ENCODE data around the gene VPS35L. TPM values are rescaled to one million over a fixed set of nuclear protein-coding genes. Genes with fewer than 3 reads are reported as not detected.

The VPS35L gene
- total RNA-seq, 1 experiment from 2014 or later, result 14.2 TPM

DNA sequence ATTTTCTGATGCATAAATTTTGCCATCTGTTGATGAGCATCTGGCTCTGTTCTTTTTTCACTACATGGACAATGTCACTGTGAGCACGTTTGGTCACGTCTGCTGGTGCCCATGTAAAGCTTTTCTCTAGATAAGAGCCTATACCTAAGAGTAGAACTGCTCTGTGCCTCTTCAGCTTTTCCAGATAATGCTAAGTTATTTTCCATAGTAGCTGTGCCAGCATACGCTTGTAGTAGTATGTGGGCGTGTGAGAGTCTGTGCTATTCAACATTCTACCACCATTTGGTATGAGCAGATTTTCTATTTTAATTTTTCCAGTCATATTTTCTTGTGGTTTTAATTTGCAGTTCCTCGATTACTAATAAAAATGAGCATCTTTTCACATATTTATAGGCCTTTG, 33.2 kb downstream of the VPS35L start:
- no peaks in the 10 kb centered on the region for H3K36me3 Mint-ChIP-seq (ENCODE audit: insufficient read depth, unreplicated experiment)
- no TSS peak for BruUV-seq (replicated peaks)
- H3K4me3 Mint-ChIP-seq (ENCODE audit: low read depth, unreplicated experiment), result no peak overlapping the region
- no peaks in the 10 kb centered on the region for H3K9me3 Mint-ChIP-seq (ENCODE audit: low read depth, unreplicated experiment)
- peaks cover 8% of the 10 kb centered on the region for H3K4me1 Mint-ChIP-seq (ENCODE audit: low read depth, unreplicated experiment)
- TF ChIP-seq, protein P1, sequence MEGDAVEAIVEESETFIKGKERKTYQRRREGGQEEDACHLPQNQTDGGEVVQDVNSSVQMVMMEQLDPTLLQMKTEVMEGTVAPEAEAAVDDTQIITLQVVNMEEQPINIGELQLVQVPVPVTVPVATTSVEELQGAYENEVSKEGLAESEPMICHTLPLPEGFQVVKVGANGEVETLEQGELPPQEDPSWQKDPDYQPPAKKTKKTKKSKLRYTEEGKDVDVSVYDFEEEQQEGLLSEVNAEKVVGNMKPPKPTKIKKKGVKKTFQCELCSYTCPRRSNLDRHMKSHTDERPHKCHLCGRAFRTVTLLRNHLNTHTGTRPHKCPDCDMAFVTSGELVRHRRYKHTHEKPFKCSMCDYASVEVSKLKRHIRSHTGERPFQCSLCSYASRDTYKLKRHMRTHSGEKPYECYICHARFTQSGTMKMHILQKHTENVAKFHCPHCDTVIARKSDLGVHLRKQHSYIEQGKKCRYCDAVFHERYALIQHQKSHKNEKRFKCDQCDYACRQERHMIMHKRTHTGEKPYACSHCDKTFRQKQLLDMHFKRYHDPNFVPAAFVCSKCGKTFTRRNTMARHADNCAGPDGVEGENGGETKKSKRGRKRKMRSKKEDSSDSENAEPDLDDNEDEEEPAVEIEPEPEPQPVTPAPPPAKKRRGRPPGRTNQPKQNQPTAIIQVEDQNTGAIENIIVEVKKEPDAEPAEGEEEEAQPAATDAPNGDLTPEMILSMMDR (IDR thresholded peaks at IDR 0.05; ENCODE audit: unreplicated experiment), result no peak
- CTCF ChIA-PET, result interaction anchor here (1.2 kb wide), 1 partner anchor 10 kb away, joined by 3 read pairs; no protein-coding TSS in a partner anchor
- no peak overlapping the region for H3K27ac Mint-ChIP-seq (ENCODE audit: unreplicated experiment)
- no peak for DNase-seq
- no peaks in the 10 kb centered on the region for H3K27me3 Mint-ChIP-seq (ENCODE audit: unreplicated experiment)
- intact Hi-C loops (cut with micrococcal nuclease; ENCODE audit: unreplicated experiment), result no loop called here

- TF ChIP-seq, protein P1 (IDR thresholded peaks at IDR 0.05; ENCODE audit: unreplicated experiment), result no peak
- no TSS peak for BruUV-seq (replicated peaks)
- CTCF ChIA-PET, result interaction anchor here (1.2 kb wide), 1 partner anchor 10 kb away, joined by 3 read pairs; no protein-coding TSS in a partner anchor
These were observed 33.6 kb downstream of the VPS35L start for GRCh38 chr16:19589106-19589505.

GRCh38 chr16:19589771-19590302, 34.3 kb downstream of the VPS35L start:
- TF ChIP-seq, protein P1 (IDR thresholded peaks at IDR 0.05; ENCODE audit: unreplicated experiment), result no peak
- DNase-seq, result no peak
- Mint-ChIP-seq H3K9me3 (ENCODE audit: low read depth, unreplicated experiment) (no peaks in the 10 kb centered on the region), H3K4me3 (ENCODE audit: low read depth, unreplicated experiment) (no peak overlapping the region), H3K36me3 (ENCODE audit: insufficient read depth, unreplicated experiment) (peaks cover under 1% of the 10 kb centered on the region), H3K4me1 (ENCODE audit: low read depth, unreplicated experiment) (peaks cover 14% of the 10 kb centered on the region), H3K27me3 (ENCODE audit: unreplicated experiment) (no peaks in the 10 kb centered on the region), H3K27ac (ENCODE audit: unreplicated experiment) (no peak overlapping the region)
- no TSS peak for BruUV-seq (replicated peaks)
- CTCF ChIA-PET, result interaction anchor here (0.6 kb wide), 1 partner anchor 776 kb away, joined by 3 read pairs; no protein-coding TSS in a partner anchor
- intact Hi-C loops (cut with micrococcal nuclease; ENCODE audit: unreplicated experiment), result loop anchor here (10.0 kb wide), 1 partner anchor 695 kb away; no protein-coding TSS in a partner anchor

More at GRCh38 chr16:19589106-19589505, 33.6 kb downstream of the VPS35L start:
- Mint-ChIP-seq H3K27ac (ENCODE audit: unreplicated experiment) (no peak overlapping the region), H3K4me3 (ENCODE audit: low read depth, unreplicated experiment) (no peak overlapping the region), H3K4me1 (ENCODE audit: low read depth, unreplicated experiment) (peaks cover 8% of the 10 kb centered on the region), H3K27me3 (ENCODE audit: unreplicated experiment) (no peaks in the 10 kb centered on the region), H3K36me3 (ENCODE audit: insufficient read depth, unreplicated experiment) (no peaks in the 10 kb centered on the region), H3K9me3 (ENCODE audit: low read depth, unreplicated experiment) (no peaks in the 10 kb centered on the region)
- intact Hi-C loops (cut with micrococcal nuclease; ENCODE audit: unreplicated experiment), result no loop called here
- no peak for DNase-seq

- CTCF ChIA-PET, result interaction anchor here (0.6 to 3.2 kb wide), 7 partner anchors 11 to 312 kb away, joined by 3 to 43 read pairs (median 7); partner anchors contain the start of gene VPS35L
- H3K9me3 Mint-ChIP-seq (ENCODE audit: low read depth, unreplicated experiment), result no peaks in the 10 kb centered on the region
- peak overlapping the region; percentile 51 for H3K27ac Mint-ChIP-seq (ENCODE audit: unreplicated experiment)
- H3K4me3 Mint-ChIP-seq (ENCODE audit: low read depth, unreplicated experiment), result peak overlapping the region; percentile 42
- H3K36me3 Mint-ChIP-seq (ENCODE audit: insufficient read depth, unreplicated experiment), result peaks cover 9% of the 10 kb centered on the region
- TF ChIP-seq, protein P1 (IDR thresholded peaks at IDR 0.05; ENCODE audit: unreplicated experiment), result no peak
- H3K4me1 Mint-ChIP-seq (ENCODE audit: low read depth, unreplicated experiment), result peaks cover 24% of the 10 kb centered on the region
- intact Hi-C loops (cut with micrococcal nuclease; ENCODE audit: unreplicated experiment), result loop anchor here (1.0 to 10.0 kb wide), 2 partner anchors 36 to 690 kb away; no protein-coding TSS in a partner anchor
- peak; percentile 78 for DNase-seq
- no peaks in the 10 kb centered on the region for H3K27me3 Mint-ChIP-seq (ENCODE audit: unreplicated experiment)
- no TSS peak for BruUV-seq (replicated peaks)
These were observed 39.7 kb downstream of the VPS35L start for GRCh38 chr16:19595043-19595767.

All from Calu3 (cell line).